Muscle layer of colon (tissue), 2 donors: Measurements from ENCODE around the gene SOX8.

Experiments
- H3K27ac ChIP-seq: one replicate; pipeline ENCODE4 v1.7.0; 2013; ENCODE audit warnings: low read depth, mild to moderate bottlenecking, low read length, moderate library complexity
- H3K27me3 ChIP-seq, 2 donors: one replicate each; pipeline ENCODE4 v1.7.0; 2013; ENCODE audit warnings: low read length in 2 of 2, mild to moderate bottlenecking in 2 of 2; ENCODE audit not compliant: insufficient read depth in 2 of 2, control insufficient read depth in 1 of 2
- H3K36me3 ChIP-seq: one replicate; pipeline ENCODE4 v1.7.0; 2013; ENCODE audit warnings: mild to moderate bottlenecking, low read length; ENCODE audit not compliant: insufficient read depth
- H3K4me1 ChIP-seq: one replicate; pipeline ENCODE4 v1.7.0; 2013; ENCODE audit warnings: mild to moderate bottlenecking, low read length; ENCODE audit not compliant: insufficient read depth
- H3K4me3 ChIP-seq, 2 donors: one replicate each; pipeline ENCODE4 v1.7.0; 2013; ENCODE audit warnings: low read length in 2 of 2, low read depth in 1 of 2, mild to moderate bottlenecking in 1 of 2, moderate library complexity in 1 of 2
- H3K9ac ChIP-seq: one replicate; pipeline ENCODE4 v1.7.0; 2013; ENCODE audit warnings: low read length
- H3K9me3 ChIP-seq: one replicate; pipeline ENCODE4 v1.7.0; 2013; ENCODE audit warnings: mild to moderate bottlenecking, low read length
- donor health status: abdominal sarcoma.
- donor health status: Adenocarcinoma of cecum.

The SOX8 gene

GRCh38 chr16:981695-982144 lies at the start of gene SOX8:
TSS of gene SOX8 (plus strand) at chr16:981770. CDS start at chr16:981923, 153 bp downstream.
- no peaks in the 10 kb centered on the region for H3K36me3 ChIP-seq
- H3K4me1 ChIP-seq: no peaks in the 10 kb centered on the region
- H3K4me3 ChIP-seq: peak within 1 kb of the TSS; percentile 27 to 47
- H3K27me3 ChIP-seq: peaks cover 8 to 58% of the 10 kb centered on the region in 2 donors
- H3K9me3 ChIP-seq: no peaks in the 10 kb centered on the region
- no peak within 1 kb of the TSS for H3K9ac ChIP-seq
- no peak within 1 kb of the TSS for H3K27ac ChIP-seq

- Histone ChIP-seq H3K4me3 (no peak overlapping the region), H3K27me3 (no peaks in the 10 kb centered on the region), H3K4me1 (no peaks in the 10 kb centered on the region), H3K9me3 (no peaks in the 10 kb centered on the region), H3K36me3 (peaks cover 20% of the 10 kb centered on the region), H3K27ac (no peak overlapping the region), H3K9ac (no peak overlapping the region)
These were observed 48.7 kb upstream of the SOX8 start for GRCh38 chr16:932831-933330.

- Histone ChIP-seq H3K9me3 (no peaks in the 10 kb centered on the region), H3K4me3 (no peak overlapping the region), H3K27me3 (no peaks in the 10 kb centered on the region), H3K9ac (no peak overlapping the region), H3K4me1 (no peaks in the 10 kb centered on the region), H3K36me3 (peaks cover 20% of the 10 kb centered on the region), H3K27ac (no peak overlapping the region)
These were observed 48.0 kb upstream of the SOX8 start for GRCh38 chr16:933581-933980.

GRCh38 chr16:934178-934577 lies 47.4 kb upstream of the SOX8 start:
- Histone ChIP-seq H3K9ac (no peak overlapping the region), H3K4me3 (no peak overlapping the region), H3K27me3 (no peaks in the 10 kb centered on the region), H3K9me3 (no peaks in the 10 kb centered on the region), H3K36me3 (peaks cover 18% of the 10 kb centered on the region), H3K27ac (no peak overlapping the region), H3K4me1 (no peaks in the 10 kb centered on the region)

- Histone ChIP-seq H3K36me3 (peaks cover 17% of the 10 kb centered on the region), H3K4me3 (no peak overlapping the region), H3K9me3 (no peaks in the 10 kb centered on the region), H3K9ac (no peak overlapping the region), H3K27me3 (no peaks in the 10 kb centered on the region), H3K4me1 (no peaks in the 10 kb centered on the region), H3K27ac (no peak overlapping the region)
These were observed 45.9 kb upstream of the SOX8 start for GRCh38 chr16:935684-936083.

- Histone ChIP-seq H3K9me3 (peaks cover 4% of the 10 kb centered on the region), H3K4me3 (no peak overlapping the region), H3K27me3 (no peaks in the 10 kb centered on the region), H3K9ac (no peak overlapping the region), H3K4me1 (no peaks in the 10 kb centered on the region), H3K36me3 (peaks cover 17% of the 10 kb centered on the region), H3K27ac (no peak overlapping the region)
These were observed 44.3 kb upstream of the SOX8 start for GRCh38 chr16:937311-937710.

- Histone ChIP-seq H3K27ac (no peak overlapping the region), H3K27me3 (no peaks in the 10 kb centered on the region), H3K9me3 (peaks cover 4% of the 10 kb centered on the region), H3K9ac (no peak overlapping the region), H3K36me3 (peaks cover 17% of the 10 kb centered on the region), H3K4me3 (no peak overlapping the region), H3K4me1 (no peaks in the 10 kb centered on the region)
These were observed 43.8 kb upstream of the SOX8 start for GRCh38 chr16:937723-938122.

- Histone ChIP-seq H3K4me3 (no peak overlapping the region), H3K9me3 (peaks cover 4% of the 10 kb centered on the region), H3K27ac (no peak overlapping the region), H3K36me3 (peaks cover 14% of the 10 kb centered on the region), H3K27me3 (no peaks in the 10 kb centered on the region), H3K4me1 (no peaks in the 10 kb centered on the region), H3K9ac (no peak overlapping the region)
These were observed 43.4 kb upstream of the SOX8 start for GRCh38 chr16:938136-938535.

- Histone ChIP-seq H3K9ac (no peak overlapping the region), H3K4me1 (no peaks in the 10 kb centered on the region), H3K9me3 (peaks cover 4% of the 10 kb centered on the region), H3K4me3 (no peak overlapping the region), H3K27ac (no peak overlapping the region), H3K36me3 (peaks cover 8% of the 10 kb centered on the region), H3K27me3 (no peaks in the 10 kb centered on the region)
These were observed 42.8 kb upstream of the SOX8 start for GRCh38 chr16:938752-939151.

GRCh38 chr16:939311-939710 lies 42.3 kb upstream of the SOX8 start:
- Histone ChIP-seq H3K4me1 (no peaks in the 10 kb centered on the region), H3K27ac (no peak overlapping the region), H3K36me3 (peaks cover 5% of the 10 kb centered on the region), H3K27me3 (no peaks in the 10 kb centered on the region), H3K4me3 (no peak overlapping the region), H3K9ac (no peak overlapping the region), H3K9me3 (peaks cover 4% of the 10 kb centered on the region)

GRCh38 chr16:939941-940340 lies 41.6 kb upstream of the SOX8 start:
- H3K4me1 ChIP-seq: no peaks in the 10 kb centered on the region
- peaks cover 4% of the 10 kb centered on the region for H3K9me3 ChIP-seq
- no peak overlapping the region for H3K9ac ChIP-seq
- no peak overlapping the region for H3K27ac ChIP-seq
- H3K27me3 ChIP-seq: no peaks in the 10 kb centered on the region
- no peak overlapping the region for H3K4me3 ChIP-seq
- H3K36me3 ChIP-seq: peaks cover 5% of the 10 kb centered on the region

- peaks cover 16% of the 10 kb centered on the region for H3K36me3 ChIP-seq
- H3K9me3 ChIP-seq: peaks cover 4% of the 10 kb centered on the region
- no peak overlapping the region for H3K27ac ChIP-seq
- H3K4me1 ChIP-seq: no peaks in the 10 kb centered on the region
- H3K4me3 ChIP-seq: no peak overlapping the region
- H3K9ac ChIP-seq: no peak overlapping the region
- H3K27me3 ChIP-seq: no peaks in the 10 kb centered on the region
These were observed 39.0 kb upstream of the SOX8 start for GRCh38 chr16:942436-943060.
